HG03469 (cell line): Measurements from ENCODE around the gene PINK1.

Experiments
- ATAC-seq: cut with Tn5 transposase; IDR thresholded peaks from one replicate; pipeline ENCODE4 v1.9.1; 2021; ENCODE audit warnings: mild to moderate bottlenecking, moderate library complexity, moderate number of reproducible peaks; ENCODE audit not compliant: unreplicated experiment

PINK1 gene

GRCh38 chr1:20609541-20609940, 23.7 kb upstream of the PINK1 start:
- no peak for ATAC-seq

DNA sequence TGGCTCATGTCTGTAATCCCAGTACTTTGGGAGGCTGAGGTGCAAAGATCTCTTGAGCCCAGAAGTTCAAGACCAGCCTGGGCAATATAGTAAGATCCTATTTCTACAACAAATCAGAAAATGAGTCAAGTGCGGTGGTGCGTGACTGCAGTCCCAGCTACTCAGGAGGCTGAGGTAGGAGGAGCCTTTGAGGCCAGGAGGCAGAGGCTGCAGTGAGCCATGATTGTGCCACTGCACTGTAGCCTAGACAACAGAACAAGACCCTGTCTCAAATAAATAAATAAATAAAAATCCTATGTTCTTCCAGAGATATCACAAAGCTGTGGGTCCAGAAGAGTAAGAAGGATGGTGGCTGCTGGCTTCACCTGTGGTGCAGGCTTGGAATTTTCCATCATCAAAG, 22.3 kb upstream of the PINK1 start:
- no peak for ATAC-seq

DNA sequence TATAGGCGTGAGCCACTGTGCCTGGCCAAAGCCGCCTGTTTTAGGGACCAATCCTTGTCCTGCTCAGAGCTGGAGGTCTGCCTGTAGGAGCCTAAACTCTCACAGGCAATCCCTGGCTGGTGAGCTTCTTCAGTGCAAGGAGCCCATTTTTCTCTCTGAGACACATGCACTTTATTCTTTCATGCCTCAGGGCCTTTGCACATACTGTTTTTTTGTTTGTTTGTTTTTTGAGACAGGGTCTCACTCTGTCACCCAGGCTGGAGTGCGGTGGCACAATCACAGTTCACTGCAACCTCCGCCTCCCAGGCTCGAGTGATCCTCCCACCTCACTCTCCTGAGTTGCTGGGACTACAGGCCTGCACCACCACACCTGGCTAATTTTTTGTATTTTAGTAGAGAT, 21.6 kb upstream of the PINK1 start:
- ATAC-seq: no peak

DNA sequence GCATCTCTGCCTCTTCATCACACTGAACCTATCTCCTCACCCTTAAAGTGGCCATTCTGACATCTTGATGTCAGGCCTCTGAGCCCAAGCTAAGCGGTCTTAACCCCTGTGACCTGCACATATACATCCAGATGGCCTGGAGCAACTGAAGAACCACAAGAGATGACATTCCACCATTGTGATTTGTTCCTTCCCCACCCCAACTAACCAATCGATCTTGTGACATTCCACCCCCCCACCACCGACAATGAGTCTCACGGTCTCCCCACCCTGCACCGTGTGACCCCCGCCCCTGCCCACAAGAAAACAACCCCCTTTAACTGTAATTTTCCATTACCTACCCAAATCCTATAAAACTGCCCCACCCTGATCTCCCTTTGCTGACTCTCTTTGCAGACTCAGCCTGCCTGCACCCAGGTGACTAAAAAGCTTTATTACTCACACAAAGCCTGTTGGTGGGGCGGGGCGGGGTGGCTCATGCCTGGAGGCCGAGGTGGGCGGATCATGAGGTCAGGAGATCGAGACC, 21.0 kb upstream of the PINK1 start:
- ATAC-seq: no peak

- ATAC-seq: no peak
Measured at GRCh38 chr1:20614131-20614579, 19.1 kb upstream of the PINK1 start.

GRCh38 chr1:20615946-20616846, 17.1 kb upstream of the PINK1 start:
- no peak for ATAC-seq

- no peak for ATAC-seq
Measured at GRCh38 chr1:20616847-20617487, 16.3 kb upstream of the PINK1 start.

- ATAC-seq: no peak
Measured at GRCh38 chr1:20618550-20618949, 14.7 kb upstream of the PINK1 start.

- no peak for ATAC-seq
Measured at GRCh38 chr1:20619999-20620398, 13.3 kb upstream of the PINK1 start.

DNA sequence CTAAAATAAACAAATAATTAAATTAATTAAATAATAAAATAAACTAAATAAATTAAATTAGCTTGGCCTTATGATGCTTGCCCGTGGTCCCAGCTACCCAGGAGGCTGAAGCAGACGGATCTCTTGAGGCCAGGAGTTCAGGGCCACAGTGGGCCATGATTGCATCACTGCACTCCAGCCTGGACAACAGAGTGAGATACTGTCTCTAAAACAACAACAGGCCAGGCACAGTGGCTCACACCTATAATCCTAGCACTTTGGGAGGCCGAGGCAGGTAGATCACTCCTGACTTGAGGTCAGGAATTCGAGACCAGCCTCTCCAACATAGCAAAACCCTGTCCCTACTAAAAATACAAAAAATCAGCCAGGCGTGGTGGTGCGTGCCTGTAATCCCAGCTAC, 12.2 kb upstream of the PINK1 start:
- ATAC-seq: no peak

GRCh38 chr1:20624709-20625108, 8.5 kb upstream of the PINK1 start:
- no peak for ATAC-seq

DNA sequence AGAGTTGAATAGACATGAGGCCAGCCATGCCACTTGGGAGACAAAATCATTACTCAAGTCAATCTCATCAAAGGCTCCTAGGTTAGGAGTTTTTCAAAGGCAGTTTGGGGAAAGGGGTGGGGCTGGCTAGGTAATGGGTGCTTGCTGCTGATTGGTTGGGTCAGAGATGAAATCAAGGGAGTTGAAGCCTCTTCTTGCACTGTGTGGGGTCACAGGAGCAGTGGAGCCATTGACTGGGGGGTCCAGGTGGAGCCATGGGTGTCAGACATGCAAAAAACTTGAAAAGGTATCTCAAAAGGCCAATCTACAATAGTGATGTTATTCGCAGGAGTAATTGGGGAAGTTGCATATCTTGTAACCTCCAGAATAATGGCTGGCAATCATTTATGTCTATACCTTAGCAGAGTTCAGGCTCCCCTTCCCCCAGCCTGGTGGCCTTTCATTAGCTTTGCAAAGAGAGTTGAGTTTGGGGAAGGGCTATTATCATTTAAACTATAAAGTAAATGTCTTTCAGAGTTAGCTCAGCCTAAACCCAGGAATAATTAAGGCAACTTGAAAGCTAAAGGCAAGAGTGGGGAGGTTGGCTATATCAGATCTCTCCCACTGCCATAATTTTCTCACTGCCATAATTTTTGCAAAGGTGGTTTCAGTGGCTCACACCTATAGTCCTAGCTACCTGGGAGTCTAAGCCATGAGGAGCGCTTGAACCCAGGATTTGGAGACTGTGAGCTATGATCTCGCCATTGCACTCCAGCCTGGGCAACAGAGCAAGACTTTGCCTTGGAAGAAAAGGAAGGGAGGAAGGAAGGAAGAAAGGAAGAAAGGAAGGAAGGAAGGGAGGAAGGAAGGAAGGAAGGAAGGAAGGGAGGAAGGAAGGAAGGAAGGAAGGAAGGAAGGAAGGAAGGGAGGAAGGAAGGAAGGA, 7.8 kb upstream of the PINK1 start:
- ATAC-seq: no peak

DNA sequence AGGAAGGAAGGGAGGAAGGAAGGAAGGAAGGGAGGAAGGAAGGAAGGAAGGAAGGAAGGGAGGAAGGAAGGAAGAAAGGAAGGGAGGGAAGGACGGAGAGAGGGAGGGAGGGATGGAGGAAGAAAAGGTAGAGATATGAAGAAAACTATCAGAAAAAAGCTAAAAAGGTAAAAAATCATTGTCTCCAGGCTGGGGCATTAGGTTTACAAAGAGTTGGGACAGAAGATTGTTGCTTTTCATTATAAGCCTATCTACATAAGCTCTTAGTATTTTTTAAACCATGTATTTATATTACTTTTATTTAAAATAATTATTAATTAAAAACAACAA, 7.2 kb upstream of the PINK1 start:
- ATAC-seq: no peak

GRCh38 chr1:20626524-20626923, 6.7 kb upstream of the PINK1 start:
- no peak for ATAC-seq

DNA sequence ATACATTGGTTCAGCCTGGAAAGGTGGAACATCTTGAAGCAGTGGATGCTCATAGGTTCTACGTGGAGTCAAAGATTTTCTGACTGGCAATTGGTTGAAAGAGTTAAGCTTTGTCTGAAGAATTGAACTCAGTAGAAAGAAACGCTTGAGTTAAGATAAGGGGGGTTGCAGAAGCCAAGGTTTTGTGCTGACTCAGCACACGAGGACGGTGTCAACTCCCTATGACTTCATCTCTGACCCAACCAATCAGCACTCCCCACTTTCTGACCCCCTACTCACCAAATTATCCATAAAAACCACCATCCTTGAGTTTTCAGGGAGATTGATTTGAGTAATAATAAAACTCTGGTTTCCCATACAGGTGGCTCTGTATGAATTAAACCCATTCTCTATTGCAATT, 2.5 kb upstream of the PINK1 start:
- no peak for ATAC-seq

DNA sequence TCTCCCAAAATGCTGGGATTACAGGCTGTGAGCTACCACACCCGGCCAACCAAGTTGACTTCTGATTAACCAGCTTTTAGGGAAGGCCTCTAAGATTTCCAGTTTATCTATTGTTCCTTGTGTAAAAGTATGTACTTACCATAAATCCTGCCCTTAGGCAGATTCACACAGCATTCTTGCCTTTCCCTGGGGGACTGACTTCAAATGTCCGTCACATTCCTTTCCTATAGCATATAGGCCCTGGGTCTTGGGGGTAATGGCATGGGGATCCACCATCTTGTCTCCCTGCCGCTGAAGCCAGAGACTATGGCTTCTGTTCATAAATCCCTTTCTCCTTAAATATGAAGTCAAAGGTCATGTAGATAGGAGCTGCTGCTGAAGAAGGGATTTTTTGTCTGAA, 872 bp upstream of the PINK1 start:
- ATAC-seq: no peak

GRCh38 chr1:20634065-20634593, 871 bp downstream of the PINK1 start:
- ATAC-seq: no peak

- no peak for ATAC-seq
Measured at GRCh38 chr1:20634594-20635084, 1.4 kb downstream of the PINK1 start.

- no peak for ATAC-seq
Measured at GRCh38 chr1:20636785-20637347, 3.6 kb downstream of the PINK1 start.

GRCh38 chr1:20640183-20640597, 6.9 kb downstream of the PINK1 start:
- no peak for ATAC-seq
